Inflammatory macrophage treated with lipopolysaccharide for 4 hours (primary cell): Measurements from ENCODE around the gene SLC6A11.

Experiments
- DNase-seq: peaks from one replicate; pipeline ENCODE4 v3.0.0-alpha.2; 2020

Gene SLC6A11

DNA sequence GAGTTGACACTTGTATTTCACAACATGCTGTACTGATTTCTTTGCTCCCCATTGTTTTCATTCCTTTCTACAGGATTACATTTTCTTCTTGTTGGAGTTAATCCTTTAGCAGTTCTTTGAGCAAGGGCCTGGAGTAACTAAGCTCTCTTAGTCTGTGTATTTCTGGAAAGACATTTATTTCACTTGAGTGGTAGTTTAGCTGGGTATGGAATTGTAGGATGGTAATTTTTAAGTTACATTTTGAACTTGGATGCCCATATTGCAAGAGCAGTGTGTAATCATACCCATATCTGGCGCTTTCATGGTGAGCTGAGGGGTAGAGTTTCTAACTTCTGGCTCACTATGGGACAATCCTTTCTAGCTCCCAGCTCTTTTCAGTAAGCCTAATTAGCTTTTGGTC lies 74.6 kb downstream of the SLC6A11 start:
- DNase-seq = no peak

DNA sequence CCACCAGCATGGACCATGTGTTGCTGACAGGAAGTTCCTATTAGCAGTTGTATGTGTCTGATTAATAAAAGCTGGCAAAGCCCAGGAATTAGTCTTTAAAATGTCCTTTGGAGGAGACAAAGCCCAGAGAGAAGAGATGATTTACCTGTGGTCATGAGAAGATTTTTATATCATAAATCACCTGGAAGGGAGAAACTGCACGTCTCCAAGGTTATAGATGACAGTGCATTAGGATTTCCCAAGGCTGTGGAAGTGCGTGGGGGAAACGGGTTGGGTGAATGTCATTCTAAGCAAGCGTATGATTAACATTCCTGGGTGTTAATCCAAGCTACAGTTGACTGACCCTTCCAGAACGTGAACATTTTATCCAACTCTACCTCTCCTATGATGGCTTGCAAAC lies 76.6 kb downstream of the SLC6A11 start:
- no peak for DNase-seq

DNA sequence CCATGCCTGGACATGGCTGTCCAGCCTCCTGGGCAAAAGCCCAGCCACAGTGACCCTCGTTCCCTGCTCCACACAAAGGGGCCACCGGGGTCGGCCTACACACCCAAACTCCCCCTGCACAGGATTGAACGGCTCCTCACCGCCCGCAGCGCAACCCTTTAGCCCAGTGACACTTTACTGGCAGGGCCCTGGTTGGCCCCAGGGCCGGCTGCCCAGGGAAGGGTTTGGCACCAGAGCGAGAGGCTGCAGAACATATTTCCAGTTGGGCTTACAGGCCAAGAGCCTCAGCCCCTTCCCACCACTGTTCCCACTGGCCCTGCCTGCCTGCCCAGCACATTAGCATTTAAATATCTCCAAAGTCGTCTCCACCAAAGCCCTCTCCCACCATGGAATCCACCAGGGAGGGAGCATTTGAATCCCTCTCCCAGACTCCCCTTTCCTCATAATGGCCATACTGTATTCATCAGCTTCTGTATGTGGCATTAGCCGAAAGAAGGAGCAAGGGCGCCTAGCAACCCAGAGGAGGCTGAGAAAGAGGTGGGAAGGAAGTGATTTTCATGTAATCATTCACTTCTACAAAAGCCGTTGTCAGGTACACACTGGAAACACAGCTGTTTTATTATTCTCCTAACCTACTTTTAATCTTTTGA lies 85.4 kb downstream of the SLC6A11 start:
- no peak for DNase-seq

DNA sequence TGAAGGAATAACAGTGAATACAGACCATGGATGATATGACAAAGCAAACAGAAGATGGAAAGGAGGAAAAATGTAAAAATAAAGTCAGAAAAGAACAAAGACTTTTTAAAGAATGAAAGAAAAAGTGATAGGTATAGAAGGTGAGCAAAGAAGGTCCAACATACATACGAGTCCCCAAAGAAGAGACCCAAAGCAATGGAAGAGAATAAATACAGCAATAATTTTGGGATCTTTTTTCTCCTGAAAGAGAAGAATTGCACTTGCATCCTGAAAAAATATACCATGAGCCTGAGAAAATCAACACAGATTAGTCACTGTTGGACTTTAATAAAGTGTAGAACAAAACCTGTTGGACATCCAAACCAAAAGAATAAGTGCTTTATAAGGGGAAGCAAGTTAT lies 91.2 kb downstream of the SLC6A11 start:
- no peak for DNase-seq

DNA sequence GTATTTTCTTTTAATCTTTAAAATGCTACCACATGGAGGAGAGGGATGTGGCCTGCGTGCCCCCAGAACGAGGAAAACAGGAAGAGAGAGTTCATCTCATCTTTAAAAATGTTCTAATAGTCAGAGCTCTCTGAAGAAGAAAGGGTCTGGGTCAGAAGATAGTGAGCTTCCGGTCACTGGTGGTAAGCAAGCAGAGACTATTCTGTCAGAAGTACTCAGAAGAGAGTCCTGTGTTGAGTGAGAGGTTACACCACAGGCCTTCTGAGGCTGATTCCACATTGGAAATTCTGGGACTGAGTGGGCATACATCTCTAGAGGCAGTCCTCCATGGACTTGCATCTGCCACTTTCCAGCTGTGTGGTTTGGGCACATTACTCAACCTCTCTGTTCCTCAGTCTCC lies 94.3 kb downstream of the SLC6A11 start:
- DNase-seq = no peak

DNA sequence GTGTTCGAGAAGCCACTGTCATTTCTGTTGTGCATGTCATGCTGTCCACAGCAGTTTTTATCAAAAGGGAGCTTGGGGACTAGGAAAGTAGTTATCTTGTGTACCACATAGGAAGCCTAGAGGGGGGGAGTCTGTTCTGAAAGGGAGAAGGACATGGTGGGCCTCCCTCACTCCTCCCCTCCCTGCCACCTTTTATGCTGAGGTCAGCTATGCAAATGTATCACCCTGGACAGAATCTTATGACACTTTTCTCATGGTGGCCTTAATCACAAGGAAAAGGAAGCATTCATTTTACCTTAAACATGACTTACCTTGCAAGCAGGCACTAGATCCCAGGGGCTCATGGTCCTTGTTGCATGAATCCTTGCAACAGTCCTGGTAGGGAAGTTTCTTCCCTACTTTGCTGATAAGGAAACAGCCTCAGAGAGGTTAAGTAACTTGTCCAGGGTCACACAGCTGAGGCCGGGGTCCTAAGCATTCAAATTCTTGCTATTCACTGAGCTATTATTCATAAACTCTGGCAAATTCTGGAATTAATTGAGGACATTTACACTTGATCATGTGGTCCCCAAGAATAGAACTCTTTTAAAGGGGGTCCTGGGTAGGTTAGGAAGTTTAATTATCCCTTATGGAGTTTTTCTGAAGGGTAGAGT lies 95.4 kb downstream of the SLC6A11 start:
- DNase-seq = no peak

DNA sequence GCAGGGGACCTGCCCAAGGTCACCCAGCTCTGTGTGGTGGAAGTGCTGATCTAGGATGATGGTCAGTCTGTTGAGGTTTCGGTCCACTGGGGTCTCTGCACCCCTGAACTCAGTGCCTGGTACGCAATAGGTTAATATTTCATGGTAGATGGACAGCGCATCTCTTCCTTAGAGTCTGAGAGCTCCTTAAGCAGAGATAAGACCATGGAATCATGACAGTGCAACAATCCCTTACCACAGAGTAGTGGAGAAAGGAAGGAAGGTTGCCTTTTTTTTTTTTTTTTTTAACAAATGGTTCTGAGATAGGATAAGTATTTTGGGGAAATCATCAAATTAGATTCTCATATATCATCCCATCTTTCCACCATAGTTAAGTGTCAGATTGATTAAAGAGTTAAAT lies 96.8 kb downstream of the SLC6A11 start:
- no peak for DNase-seq

DNA sequence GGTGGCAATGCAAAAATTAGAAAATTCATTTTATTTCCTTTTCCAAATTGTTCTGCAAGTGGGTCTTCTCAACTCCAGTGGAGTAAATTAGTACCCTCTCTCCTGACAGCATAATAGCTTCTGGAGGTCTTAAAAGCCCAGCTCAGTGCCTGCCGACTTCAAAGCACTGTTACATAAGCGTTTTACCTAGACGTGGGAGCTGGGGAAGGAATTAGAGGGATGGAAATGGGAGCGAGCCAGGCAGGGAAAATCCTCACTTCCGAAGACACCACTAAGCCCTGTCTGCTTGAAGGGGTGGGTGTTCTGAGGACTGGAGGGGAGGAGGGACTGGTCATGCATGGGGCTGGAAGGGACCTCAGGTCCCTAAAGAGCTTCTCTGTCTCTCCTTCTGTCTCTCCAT lies 99.3 kb downstream of the SLC6A11 start:
- DNase-seq = no peak

DNA sequence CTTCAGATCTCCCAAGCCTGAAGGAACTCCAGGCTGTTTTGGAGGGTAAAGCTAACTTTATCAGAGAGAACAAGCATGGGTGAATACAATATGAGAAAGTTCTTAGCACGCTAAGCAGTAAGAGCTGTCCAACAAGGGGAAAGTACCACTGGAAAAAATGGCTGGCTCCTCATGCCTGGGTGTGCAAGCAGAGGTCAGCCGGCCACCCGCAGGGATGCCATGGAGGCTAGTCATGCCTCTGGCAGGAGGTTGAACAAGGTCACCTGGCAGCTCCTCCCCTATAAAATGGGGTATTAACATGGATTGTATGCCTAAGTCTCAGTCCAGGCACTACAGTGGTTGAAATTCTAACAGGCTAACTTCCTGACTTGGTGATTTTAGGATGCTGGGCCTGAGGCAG lies 101.1 kb downstream of the SLC6A11 start:
- DNase-seq = no peak

DNA sequence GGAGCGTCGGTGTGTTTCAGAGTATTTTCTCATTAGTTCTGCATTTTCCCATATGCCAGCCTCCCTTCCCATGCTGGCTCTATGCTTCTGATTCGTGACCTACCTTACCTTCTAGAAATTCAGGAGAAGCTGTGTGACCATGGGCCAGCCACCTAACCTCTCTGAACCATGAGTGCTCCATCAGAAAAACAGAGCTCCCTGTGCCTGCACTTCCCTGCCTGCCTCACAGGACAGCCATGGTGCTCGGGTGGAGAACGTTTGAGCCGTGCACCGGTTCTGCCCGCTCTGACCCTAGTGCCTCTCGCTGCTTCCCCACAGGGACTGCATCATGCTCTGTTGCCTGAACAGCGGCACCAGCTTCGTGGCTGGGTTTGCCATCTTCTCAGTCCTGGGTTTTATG lies 102.0 kb downstream of the SLC6A11 start:
- DNase-seq = no peak

DNA sequence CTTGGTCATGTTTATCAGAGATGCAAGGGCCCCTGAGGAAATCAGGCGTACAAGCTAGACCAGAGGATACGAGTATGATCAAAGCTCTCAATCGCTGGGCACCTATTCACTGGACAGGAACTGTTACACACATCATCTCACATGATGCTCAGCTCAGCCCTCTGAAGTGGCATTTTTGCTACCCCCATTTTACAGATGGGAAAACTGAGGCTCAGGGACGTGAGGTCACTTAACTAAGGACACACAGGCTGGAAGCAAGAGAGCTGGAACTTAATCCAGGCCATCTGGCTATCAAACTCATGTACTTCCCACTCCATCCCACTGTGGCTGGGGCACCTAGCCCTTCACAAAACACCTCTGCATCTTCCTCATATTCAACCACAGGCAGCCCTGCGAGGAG lies 103.6 kb downstream of the SLC6A11 start:
- DNase-seq = no peak

DNA sequence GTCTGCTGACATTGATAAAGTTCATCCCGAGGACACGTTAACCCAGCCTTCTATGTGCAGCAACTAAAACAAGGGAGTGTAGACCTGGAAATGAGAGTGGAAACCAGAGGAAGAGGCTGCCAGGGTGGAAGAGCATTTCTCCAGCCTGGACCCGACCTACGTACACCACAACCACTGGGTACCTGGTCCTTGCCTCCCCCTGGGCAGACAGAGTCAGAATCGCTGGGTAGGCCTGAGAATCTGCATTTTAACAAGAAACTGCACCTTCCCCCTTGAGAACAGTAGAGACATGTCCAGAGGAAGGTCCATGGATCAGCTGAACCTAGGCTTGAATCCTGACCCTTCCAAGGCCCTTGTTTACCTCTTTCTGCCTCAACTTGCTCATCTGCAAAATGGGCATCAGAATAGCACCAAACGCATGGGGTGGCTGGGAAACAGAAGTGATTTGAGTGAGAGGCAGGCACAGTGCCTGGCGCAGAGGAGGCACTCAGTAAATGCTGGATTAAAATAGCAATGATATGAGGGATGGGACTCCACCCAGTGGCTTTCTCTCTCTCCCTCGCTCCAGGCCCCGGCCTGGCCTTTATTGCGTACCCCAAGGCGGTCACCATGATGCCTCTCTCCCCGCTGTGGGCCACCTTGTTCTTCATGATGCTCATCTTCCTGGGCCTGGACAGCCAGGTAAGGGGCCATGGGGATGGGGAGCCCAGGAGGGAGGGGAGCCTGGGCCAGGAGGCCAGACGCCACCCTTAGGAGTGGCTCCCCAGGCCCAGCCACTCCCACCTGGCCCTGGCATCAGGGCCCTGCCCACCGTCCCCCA lies 109.6 kb downstream of the SLC6A11 start:
- DNase-seq = no peak

DNA sequence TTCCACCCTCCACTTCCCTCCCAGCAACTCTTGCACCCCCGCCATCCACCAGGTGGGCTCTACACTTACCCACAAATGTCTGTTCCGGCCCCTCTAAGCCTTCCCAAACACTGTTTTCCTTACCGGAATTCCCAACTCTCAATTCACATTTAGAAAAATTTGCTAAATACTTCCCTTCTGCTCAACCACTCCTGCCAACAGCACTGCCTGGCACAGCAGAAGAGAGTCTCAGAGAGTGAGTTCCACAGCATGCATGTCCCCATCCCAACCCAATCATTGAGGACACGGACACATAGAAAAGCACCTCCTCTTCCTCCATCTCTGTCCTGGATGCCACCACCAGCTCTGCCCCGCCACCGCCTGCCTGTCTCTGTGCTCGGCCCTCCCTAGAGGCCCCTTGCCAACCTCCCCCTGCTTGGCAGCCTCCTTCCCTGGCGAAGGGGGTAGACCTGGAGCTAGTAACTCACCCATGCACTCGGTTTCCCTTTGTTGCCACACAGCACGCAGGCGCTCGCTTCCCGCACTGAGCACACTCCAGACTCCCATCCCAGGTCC lies 110.3 kb downstream of the SLC6A11 start:
- no peak for DNase-seq

DNA sequence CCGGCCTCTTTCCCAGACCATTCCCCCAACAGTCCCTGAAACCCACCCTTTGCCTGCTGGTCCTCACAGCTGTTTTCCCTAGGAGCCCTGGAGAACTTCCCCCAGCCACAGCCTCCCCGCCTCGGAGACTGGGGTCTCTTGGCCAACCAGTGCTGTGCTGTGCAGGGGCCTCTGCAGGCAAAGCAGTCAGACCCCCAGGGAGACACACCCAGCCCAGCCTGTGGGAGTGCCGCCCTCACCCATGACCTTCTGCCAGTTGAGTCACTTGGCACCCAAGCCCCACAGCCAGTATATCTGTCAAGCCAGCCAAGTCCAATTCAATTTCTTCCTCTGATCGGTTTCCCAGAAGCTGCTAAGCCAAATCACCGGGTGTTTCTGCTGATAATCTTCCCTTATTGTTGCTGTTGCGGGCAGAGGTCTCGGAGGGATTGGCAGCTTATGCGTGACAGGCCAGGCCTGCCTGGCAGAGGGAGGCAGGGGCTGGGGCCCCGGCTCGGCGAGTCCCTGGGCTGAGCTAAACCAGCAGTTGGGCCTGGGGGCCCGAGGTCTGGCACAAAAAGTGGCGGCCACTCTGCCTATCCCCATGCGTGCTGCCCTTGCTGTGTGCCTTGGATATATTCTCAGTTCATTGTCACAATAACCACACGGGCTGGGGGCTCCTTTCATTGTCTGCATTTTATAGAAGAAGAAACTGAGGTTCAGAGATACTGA lies 110.9 kb downstream of the SLC6A11 start:
- no peak for DNase-seq

DNA sequence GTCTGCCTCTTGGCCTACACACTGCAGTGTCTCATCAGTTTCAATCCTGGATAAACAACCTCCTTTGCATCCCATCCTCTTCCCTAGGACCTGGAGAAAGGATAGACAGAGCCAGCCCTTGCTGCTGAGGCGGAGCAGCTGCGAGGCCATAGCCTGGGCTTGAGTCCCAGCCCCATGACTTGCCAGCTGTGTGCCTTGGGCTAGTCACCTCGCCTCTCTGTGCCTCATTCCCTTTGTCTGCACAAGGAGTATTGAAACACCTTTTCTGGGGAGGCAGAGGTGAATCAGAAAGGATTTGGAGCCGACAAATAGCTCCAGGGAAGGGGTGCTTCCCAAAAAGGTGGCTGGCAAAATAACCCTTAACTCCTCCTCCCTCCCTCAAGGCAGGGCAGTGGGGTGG lies 111.5 kb downstream of the SLC6A11 start:
- no peak for DNase-seq

DNA sequence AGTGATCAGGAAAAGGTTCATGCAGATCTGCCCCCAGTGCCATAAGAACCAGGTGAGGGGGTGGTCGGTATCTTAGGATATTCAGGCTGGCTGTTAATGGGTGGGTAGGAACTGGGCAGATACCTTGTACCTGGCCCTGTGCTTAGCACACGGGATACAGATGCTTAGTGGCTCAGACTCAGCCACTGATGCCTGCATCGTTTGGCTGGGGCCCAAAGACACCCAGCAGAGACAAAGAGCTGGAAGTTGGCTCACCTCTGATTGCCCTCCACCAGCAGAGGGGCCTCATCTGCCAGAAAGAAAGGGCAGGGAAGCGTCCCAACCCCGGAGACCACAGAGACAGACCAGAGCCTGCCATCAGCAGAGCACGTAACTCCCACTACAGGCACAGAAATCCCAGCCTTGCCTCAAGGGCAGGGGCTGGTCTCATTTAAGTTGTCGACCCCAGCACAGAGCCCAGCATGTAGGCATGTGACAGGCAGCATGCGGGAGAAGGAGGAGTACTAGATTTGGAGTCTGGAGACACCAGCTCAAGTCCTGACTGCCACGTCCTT lies 112.5 kb downstream of the SLC6A11 start:
- DNase-seq = no peak

DNA sequence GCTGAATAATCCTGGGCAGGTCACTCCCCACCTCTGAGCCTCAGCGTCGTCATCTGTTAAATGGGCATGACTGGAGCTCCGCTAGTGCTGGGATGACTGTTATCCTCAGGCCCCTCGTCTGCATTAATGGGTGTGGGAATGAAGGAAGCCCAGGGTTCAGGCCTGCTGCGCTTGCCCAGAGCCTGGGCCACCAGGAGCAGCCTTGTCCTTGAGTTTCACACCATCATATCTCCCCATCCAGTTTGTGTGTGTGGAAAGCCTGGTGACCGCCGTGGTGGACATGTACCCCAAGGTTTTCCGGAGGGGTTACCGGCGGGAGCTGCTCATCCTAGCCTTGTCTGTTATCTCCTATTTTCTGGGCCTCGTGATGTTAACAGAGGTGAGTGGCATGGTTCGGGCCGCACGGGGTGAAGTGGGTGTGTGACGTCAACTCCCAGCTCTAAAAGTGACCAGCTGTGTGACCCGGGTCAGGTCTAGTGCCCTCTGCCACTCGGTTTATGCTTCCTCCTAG lies 113.0 kb downstream of the SLC6A11 start:
- DNase-seq = no peak

DNA sequence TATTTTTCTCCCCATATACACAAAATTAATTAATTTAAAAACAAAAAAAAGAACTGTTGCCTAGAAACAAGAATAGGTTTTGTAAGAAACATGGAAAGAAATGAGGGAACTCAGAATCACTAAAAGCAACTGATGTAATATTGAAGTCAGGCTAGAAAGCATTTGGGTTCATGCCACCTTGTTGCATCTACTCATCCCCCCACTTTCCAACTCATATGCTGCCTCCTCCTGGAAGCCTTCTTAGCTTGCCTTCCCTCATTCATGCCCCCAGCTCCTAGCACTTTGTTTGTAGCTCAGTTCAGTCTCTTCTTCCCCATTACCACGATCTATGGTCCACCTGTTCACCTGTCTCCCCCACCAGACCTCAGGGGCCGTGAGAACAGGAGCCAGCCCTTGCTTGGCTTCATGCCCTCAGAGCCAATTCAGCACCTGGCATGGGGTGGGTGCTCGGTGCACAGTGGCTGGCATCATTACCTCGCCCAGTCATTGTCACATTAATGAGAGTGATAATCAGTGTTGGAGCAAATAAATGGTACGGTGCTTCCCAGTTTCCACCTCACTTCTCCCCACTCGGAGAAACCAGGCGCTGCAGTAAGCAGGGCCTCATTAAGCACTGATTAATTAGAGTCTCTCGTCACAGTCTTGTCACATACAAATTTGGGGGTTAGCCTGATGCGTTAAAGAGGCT lies 114.1 kb downstream of the SLC6A11 start:
- no peak for DNase-seq

DNA sequence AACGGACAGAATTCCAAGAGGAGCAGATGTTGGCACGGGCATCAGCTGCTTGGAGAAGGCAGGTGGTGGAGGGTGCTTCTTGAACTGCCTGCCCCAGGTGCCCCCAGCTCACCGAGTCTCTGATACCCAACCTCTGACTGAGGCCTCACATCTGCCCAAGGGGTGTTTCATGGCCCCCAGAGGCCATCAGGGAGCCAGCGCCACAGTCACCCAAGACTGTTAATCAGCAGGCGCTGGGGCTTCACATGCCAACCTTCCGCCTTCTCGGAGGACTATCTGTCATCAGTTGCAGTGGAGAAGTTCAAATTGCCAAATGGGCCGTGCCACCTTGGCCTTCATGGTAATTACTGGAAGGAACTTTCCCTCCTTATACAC lies 114.6 kb downstream of the SLC6A11 start:
- no peak for DNase-seq

DNA sequence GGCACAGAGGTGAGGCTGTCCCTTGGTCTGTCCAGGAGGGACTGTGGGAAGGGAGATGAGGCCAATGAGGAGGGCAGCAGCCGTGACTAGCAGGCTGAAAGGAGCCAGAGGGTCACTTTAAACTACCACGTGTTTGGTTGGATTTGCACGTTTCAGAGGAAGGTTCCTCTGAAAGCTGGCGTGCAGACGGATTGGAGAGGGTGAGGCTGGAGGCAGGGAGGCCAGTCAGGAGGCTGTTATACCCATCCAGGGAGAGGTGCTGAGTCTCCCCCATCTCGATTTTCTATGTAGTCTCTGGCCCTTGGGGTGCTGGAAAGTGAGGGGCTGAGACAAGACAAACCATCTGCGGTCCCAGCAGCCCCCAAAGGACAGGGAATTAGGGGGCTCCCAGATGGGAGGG lies 116.6 kb downstream of the SLC6A11 start:
- no peak for DNase-seq

DNA sequence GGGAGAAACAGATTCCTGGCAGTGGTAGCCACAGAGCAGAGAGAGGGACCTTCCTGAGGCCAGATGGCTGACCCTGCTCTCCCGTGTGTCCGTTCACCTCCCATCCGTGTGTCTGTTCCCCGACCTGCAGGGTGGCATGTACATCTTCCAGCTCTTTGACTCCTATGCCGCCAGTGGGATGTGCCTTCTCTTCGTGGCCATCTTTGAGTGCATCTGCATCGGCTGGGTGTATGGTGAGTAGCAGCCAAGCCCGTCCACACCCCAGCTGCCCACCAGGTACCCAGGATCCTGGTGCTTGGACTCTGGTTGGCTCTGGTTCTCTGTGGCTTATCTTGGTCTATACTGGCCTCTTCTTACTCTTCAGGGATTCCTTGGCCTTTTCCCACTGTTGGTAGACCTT lies 117.0 kb downstream of the SLC6A11 start:
- no peak for DNase-seq

DNA sequence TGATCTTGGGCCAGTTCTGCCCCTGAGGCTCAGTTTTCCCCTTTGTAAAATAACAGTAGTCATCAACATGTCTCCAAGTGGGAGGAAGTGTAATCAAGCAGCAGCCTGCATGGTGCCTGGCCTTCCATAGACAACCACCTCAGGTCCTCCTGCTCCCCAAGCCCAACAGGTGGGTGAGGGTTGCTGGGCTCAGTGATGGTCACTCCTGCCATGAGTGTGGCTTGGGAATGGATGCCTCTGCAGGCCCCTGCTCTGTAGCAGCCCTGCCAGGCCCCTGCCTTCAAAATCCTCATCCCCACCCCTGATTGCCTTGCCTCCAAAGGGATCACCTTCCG lies 117.4 kb downstream of the SLC6A11 start:
- DNase-seq = no peak
